Liver (tissue), 9 donors: ENCODE data around the gene FERMT1. TPM values are rescaled to one million over a fixed set of nuclear protein-coding genes. Genes with fewer than 3 reads are reported as not detected.

Experiments used
- DNase-seq: peaks from one replicate; pipeline ENCODE4 v3.0.0-alpha.2; 2017; ENCODE audit warnings: low spot score
- H3K27ac ChIP-seq, 2 donors: one replicate each; pipeline ENCODE4 v1.7.0; 2013; ENCODE audit warnings: inconsistent platforms in 2 of 2, low read length in 2 of 2, control low read depth in 1 of 2, low read depth in 1 of 2, mild to moderate bottlenecking in 1 of 2
- H3K27me3 ChIP-seq, 4 donors: one replicate each; pipeline versions ENCODE4 v1.6.1 to v1.7.0; 2013; ENCODE audit warnings: low read length in 3 of 4, inconsistent platforms in 1 of 4, mild to moderate bottlenecking in 1 of 4, moderate library complexity in 1 of 4; ENCODE audit not compliant: control insufficient read depth in 4 of 4, insufficient read depth in 4 of 4
- H3K36me3 ChIP-seq, 4 donors: one replicate each; pipeline versions ENCODE4 v1.6.1 to v1.7.0; 2013; ENCODE audit warnings: low read length in 3 of 4, mild to moderate bottlenecking in 3 of 4, low read depth in 1 of 4, moderate library complexity in 1 of 4; ENCODE audit not compliant: control insufficient read depth in 4 of 4, insufficient read depth in 3 of 4
- H3K4me1 ChIP-seq, 4 donors: one replicate each; pipeline versions ENCODE4 v1.6.1 to v1.7.0; 2013; ENCODE audit warnings: low read length in 3 of 4, mild to moderate bottlenecking in 3 of 4, moderate library complexity in 1 of 4; ENCODE audit not compliant: control insufficient read depth in 4 of 4, insufficient read depth in 4 of 4
- H3K4me3 ChIP-seq, 3 donors: one replicate each; pipeline versions ENCODE4 v1.6.1 to v1.7.0; 2013; ENCODE audit warnings: low read length in 3 of 3, control low read depth in 1 of 3, low read depth in 1 of 3, mild to moderate bottlenecking in 1 of 3
- H3K9ac ChIP-seq, 2 donors: one replicate each; pipeline ENCODE4 v1.7.0; 2013; ENCODE audit warnings: low read length in 2 of 2, mild to moderate bottlenecking in 2 of 2, moderate library complexity in 2 of 2, control low read depth in 1 of 2, low read depth in 1 of 2
- H3K9me3 ChIP-seq, 4 donors: one replicate each; pipeline versions ENCODE4 v1.6.1 to v1.7.0; 2013; ENCODE audit warnings: low read length in 3 of 4; ENCODE audit not compliant: control insufficient read depth in 4 of 4
- ATF3 ChIP-seq: IDR thresholded peaks from 2 replicates; pipeline ENCODE4 v1.6.1; 2016; ENCODE audit warnings: antibody characterized with exemption
- FOXA1 ChIP-seq: IDR thresholded peaks from 2 replicates; pipeline ENCODE4 v1.6.1; 2016; ENCODE audit warnings: antibody characterized with exemption
- FOXA2 ChIP-seq: IDR thresholded peaks from 2 replicates; pipeline ENCODE4 v1.6.1; 2016; ENCODE audit warnings: antibody characterized with exemption
- GABPA ChIP-seq, 2 donors: IDR thresholded peaks in 1 of 2; conservative IDR thresholded peaks in 1 of 2; 2 replicates each; pipeline ENCODE4 v1.6.1; 2016; ENCODE audit warnings: antibody characterized with exemption in 2 of 2, mild to moderate bottlenecking in 1 of 2, moderate library complexity in 1 of 2
- HNF4A ChIP-seq, 2 donors: conservative IDR thresholded peaks; 2 replicates each; pipeline ENCODE4 v1.6.1; 2016; ENCODE audit warnings: antibody characterized with exemption in 2 of 2, mild to moderate bottlenecking in 2 of 2
- HNF4G ChIP-seq: IDR thresholded peaks from 2 replicates; pipeline ENCODE4 v1.6.1; 2016; ENCODE audit warnings: antibody characterized with exemption
- RAD21 ChIP-seq, 2 donors: IDR thresholded peaks; 2 replicates each; pipeline ENCODE4 v1.6.1; 2016; ENCODE audit warnings: antibody characterized with exemption in 2 of 2, mild to moderate bottlenecking in 2 of 2
- RXRA ChIP-seq, 2 donors: IDR thresholded peaks; 2 replicates each; pipeline ENCODE4 v1.6.1; 2017 to 2018; ENCODE audit warnings: antibody characterized with exemption in 2 of 2, mild to moderate bottlenecking in 1 of 2
- SP1 ChIP-seq: IDR thresholded peaks from 2 replicates; pipeline ENCODE4 v1.6.1; 2018; ENCODE audit warnings: antibody characterized with exemption, mild to moderate bottlenecking
- TAF1 ChIP-seq: conservative IDR thresholded peaks from 2 replicates; pipeline ENCODE4 v1.6.1; 2016; ENCODE audit warnings: antibody characterized with exemption, mild to moderate bottlenecking
- YY1 ChIP-seq: IDR thresholded peaks from 2 replicates; pipeline ENCODE4 v1.6.1; 2016; ENCODE audit warnings: antibody characterized with exemption, mild to moderate bottlenecking
- WGBS: extraction: QIAGEN DNeasy Blood & Tissue Kit; methylation state at CpG from one replicate; pipeline ENCODE4 v1.1.7; 2013; 5-methylcytosine and 5-hydroxymethylcytosine counted together
- polyA plus RNA-seq, 2 donors: library from polyadenylated mRNA; stranded (reverse) in 1 of 2; unstranded in 1 of 2; fragments of 200-250 nt in 1 of 2; fragments of >200 nt in 1 of 2; fragmentation: Nextera tagmentation in 1 of 2; extraction: Ambion mirVana in 1 of 2; gene quantifications; one replicate each; pipeline versions ENCODE4 v1.2.1 to v1.2.3, GENCODE V29; 2013 to 2015
- total RNA-seq, 2 donors: library from RNA; depleted of rRNA; stranded (reverse); fragments of >200 nt; gene quantifications; one replicate each; pipeline ENCODE4 v1.2.3, GENCODE V29; 2014
- TF ChIP-seq, protein P1 (sequence below): fragments of 150-350 bp; IDR thresholded peaks from 2 replicates; pipeline ENCODE4 v1.5.1; 2017; ENCODE audit warnings: improper control_type of control experiment, low read depth, low read length; ENCODE audit not compliant: missing input control
- TF ChIP-seq, protein P2 (sequence below): IDR thresholded peaks from 2 replicates; pipeline ENCODE4 v1.6.1; 2016; ENCODE audit warnings: antibody characterized with exemption
- donor health status: healthy.
- donor health status: healthy.
- donor health status: healthy.
- donor health status: healthy.
- donor health status: healthy.

FERMT1 gene
- total and polyA plus RNA-seq, 4 donors, result 0.11 to 0.42 (median 0.21) TPM

DNA sequence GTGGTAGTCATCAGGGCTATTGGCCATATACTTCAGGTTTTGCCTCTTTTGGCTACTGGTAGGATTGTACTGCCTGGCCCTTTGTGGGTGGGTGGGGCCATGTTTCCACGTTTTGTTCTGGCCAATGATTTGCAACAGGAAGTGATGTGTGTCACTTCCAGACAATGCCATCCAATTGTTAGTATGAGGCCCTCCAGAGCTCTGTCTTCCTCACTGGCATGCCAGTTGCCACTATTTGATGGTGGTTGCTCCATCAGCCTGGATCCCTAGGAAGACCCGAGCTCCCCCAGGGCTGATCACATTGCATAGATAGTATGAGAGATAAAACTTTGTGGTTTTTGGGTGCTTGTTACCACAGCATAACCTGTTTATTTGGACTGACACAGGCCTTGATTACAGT is 61.3 kb downstream of the FERMT1 start (continued):
- TF ChIP-seq, protein P1, sequence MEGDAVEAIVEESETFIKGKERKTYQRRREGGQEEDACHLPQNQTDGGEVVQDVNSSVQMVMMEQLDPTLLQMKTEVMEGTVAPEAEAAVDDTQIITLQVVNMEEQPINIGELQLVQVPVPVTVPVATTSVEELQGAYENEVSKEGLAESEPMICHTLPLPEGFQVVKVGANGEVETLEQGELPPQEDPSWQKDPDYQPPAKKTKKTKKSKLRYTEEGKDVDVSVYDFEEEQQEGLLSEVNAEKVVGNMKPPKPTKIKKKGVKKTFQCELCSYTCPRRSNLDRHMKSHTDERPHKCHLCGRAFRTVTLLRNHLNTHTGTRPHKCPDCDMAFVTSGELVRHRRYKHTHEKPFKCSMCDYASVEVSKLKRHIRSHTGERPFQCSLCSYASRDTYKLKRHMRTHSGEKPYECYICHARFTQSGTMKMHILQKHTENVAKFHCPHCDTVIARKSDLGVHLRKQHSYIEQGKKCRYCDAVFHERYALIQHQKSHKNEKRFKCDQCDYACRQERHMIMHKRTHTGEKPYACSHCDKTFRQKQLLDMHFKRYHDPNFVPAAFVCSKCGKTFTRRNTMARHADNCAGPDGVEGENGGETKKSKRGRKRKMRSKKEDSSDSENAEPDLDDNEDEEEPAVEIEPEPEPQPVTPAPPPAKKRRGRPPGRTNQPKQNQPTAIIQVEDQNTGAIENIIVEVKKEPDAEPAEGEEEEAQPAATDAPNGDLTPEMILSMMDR, result no peak
- TF ChIP-seq FOXA2 (no peak), FOXA1 (no peak)

GRCh38 chr20:6060213-6060612 is 62.6 kb downstream of the FERMT1 start:
- H3K36me3 ChIP-seq, result no peaks in the 10 kb centered on the region
- no peak overlapping the region for H3K4me3 ChIP-seq
- no peaks in the 10 kb centered on the region for H3K9me3 ChIP-seq
- peaks cover 3 to 12% (median 8%) of the 10 kb centered on the region in 4 donors for H3K4me1 ChIP-seq
- H3K27ac ChIP-seq, result no peak overlapping the region
- WGBS, result 77% methylated on average over 6 of the region's 6 CpGs
- no peak for TF ChIP-seq FOXA2
- no peak for DNase-seq
- H3K9ac ChIP-seq, result no peak overlapping the region
- H3K27me3 ChIP-seq, result no peaks in the 10 kb centered on the region

- no peaks in the 10 kb centered on the region for H3K27me3 ChIP-seq
- no peaks in the 10 kb centered on the region for H3K9me3 ChIP-seq
- peaks cover 3 to 12% (median 8%) of the 10 kb centered on the region in 4 donors for H3K4me1 ChIP-seq
- DNase-seq, result no peak
- no peak for TF ChIP-seq YY1
- no peak for TF ChIP-seq FOXA2
- TF ChIP-seq HNF4A (conservative IDR thresholded peaks at IDR 0.05), result no peak
- no peak for TF ChIP-seq RAD21 (IDR thresholded peaks at IDR 0.05)
- TF ChIP-seq SP1, result no peak
- TF ChIP-seq TAF1, result no peak
- TF ChIP-seq GABPA (IDR thresholded peaks at IDR 0.05 in 1 of 2, conservative IDR thresholded peaks at IDR 0.05 in 1 of 2), result no peak
- TF ChIP-seq, protein P2, sequence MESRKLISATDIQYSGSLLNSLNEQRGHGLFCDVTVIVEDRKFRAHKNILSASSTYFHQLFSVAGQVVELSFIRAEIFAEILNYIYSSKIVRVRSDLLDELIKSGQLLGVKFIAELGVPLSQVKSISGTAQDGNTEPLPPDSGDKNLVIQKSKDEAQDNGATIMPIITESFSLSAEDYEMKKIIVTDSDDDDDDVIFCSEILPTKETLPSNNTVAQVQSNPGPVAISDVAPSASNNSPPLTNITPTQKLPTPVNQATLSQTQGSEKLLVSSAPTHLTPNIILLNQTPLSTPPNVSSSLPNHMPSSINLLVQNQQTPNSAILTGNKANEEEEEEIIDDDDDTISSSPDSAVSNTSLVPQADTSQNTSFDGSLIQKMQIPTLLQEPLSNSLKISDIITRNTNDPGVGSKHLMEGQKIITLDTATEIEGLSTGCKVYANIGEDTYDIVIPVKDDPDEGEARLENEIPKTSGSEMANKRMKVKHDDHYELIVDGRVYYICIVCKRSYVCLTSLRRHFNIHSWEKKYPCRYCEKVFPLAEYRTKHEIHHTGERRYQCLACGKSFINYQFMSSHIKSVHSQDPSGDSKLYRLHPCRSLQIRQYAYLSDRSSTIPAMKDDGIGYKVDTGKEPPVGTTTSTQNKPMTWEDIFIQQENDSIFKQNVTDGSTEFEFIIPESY, result no peak
- no peak for TF ChIP-seq ATF3
- no peak for TF ChIP-seq HNF4G
- 52% methylated on average over 7 of the region's 7 CpGs for WGBS
- no peak overlapping the region for H3K9ac ChIP-seq
- no peak overlapping the region for H3K4me3 ChIP-seq
- H3K36me3 ChIP-seq, result no peaks in the 10 kb centered on the region
- no peak overlapping the region for H3K27ac ChIP-seq
These were observed 64.0 kb downstream of the FERMT1 start for GRCh38 chr20:6058684-6059295.

DNA sequence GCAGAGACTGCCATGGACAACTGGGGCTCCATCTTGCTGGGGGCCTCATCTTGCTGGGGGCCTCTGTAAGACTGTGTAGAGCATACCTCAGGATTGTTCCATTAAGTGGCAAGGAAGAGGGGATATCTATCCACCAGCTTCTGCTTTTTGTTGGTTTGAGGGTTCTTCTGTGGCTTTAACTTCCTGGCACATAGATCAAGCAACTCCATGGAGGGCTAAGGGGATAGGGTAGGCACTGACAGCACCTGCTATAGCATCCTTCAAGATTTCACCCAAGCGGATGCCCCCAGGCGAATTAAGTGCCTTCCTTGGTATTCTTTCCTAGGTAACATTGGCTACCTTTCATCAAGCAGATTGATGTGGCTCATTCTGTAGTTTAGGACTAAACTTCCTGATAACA is 65.1 kb downstream of the FERMT1 start:
- H3K9ac ChIP-seq, result no peak overlapping the region
- TF ChIP-seq GABPA (IDR thresholded peaks at IDR 0.05 in 1 of 2, conservative IDR thresholded peaks at IDR 0.05 in 1 of 2), result no peak
- no peak for TF ChIP-seq RXRA (IDR thresholded peaks at IDR 0.05)
- TF ChIP-seq HNF4G, result no peak
- TF ChIP-seq, protein P1, result no peak
- DNase-seq, result no peak
- H3K27me3 ChIP-seq, result peaks cover 0 to 2% (median 0%) of the 10 kb centered on the region in 4 donors
- no peaks in the 10 kb centered on the region for H3K36me3 ChIP-seq
- no peak overlapping the region for H3K4me3 ChIP-seq
- no peaks in the 10 kb centered on the region for H3K9me3 ChIP-seq
- no peak overlapping the region for H3K27ac ChIP-seq
- WGBS, result 77% methylated on average over 2 of the region's 2 CpGs
- peaks cover 3 to 13% (median 8%) of the 10 kb centered on the region in 4 donors for H3K4me1 ChIP-seq
